H9 (cell line): ENCODE results near the gene MEDAG. TPM values are rescaled to one million over a fixed set of nuclear protein-coding genes. Genes with fewer than 3 reads are reported as not detected.

Experiments used
- DNase-seq: peaks from one replicate; pipeline ENCODE4 v3.0.0-alpha.2; 2017
- H2AFZ ChIP-seq: one replicate; pipeline ENCODE4 v1.6.1; 2013; ENCODE audit warnings: mild to moderate bottlenecking, low read length, control low read depth, moderate library complexity
- H2AK5ac ChIP-seq: 2 replicates; pipeline ENCODE4 v1.6.1; 2013; ENCODE audit warnings: low read length, control low read depth, mixed read lengths; ENCODE audit not compliant: insufficient read length
- H2BK120ac ChIP-seq: one replicate; pipeline ENCODE4 v1.6.1; 2013; ENCODE audit warnings: low read depth, mild to moderate bottlenecking, low read length, control low read depth, inconsistent platforms; ENCODE audit not compliant: poor library complexity, severe bottlenecking
- H2BK12ac ChIP-seq: 2 replicates; pipeline ENCODE4 v1.6.1; 2013; ENCODE audit warnings: low read length, control low read depth, mixed read lengths, low read depth; ENCODE audit not compliant: insufficient read length
- H2BK15ac ChIP-seq: 2 replicates; pipeline ENCODE4 v1.6.1; 2013; ENCODE audit warnings: low read depth, low read length, control low read depth
- H2BK20ac ChIP-seq: one replicate; pipeline ENCODE4 v1.6.1; 2013; ENCODE audit warnings: low read depth, mild to moderate bottlenecking, low read length, control low read depth, inconsistent platforms; ENCODE audit not compliant: poor library complexity, severe bottlenecking
- H2BK5ac ChIP-seq: 2 replicates; pipeline ENCODE4 v1.6.1; 2013; ENCODE audit warnings: low read length, control low read depth, mixed read lengths; ENCODE audit not compliant: insufficient read length
- H3K14ac ChIP-seq: 2 replicates; pipeline ENCODE4 v1.6.1; 2013; ENCODE audit warnings: low read length, control low read depth; ENCODE audit not compliant: insufficient read depth
- H3K18ac ChIP-seq: 2 replicates; pipeline ENCODE4 v1.6.1; 2013; ENCODE audit warnings: low read depth, mild to moderate bottlenecking, mixed read lengths, low read length, control low read depth; ENCODE audit not compliant: insufficient read length
- H3K23ac ChIP-seq: 2 replicates; pipeline ENCODE4 v1.6.1; 2013; ENCODE audit warnings: low read length, control low read depth, mixed read lengths, low read depth; ENCODE audit not compliant: insufficient read length
- H3K23me2 ChIP-seq: 2 replicates; pipeline ENCODE4 v1.6.1; 2013; ENCODE audit warnings: low read depth, mild to moderate bottlenecking, mixed read lengths, low read length, control low read depth; ENCODE audit not compliant: insufficient read length, poor library complexity, severe bottlenecking
- H3K27ac ChIP-seq: 2 replicates; pipeline ENCODE4 v1.5.1; 2013; ENCODE audit warnings: low read length, control low read depth, mixed read lengths, low read depth; ENCODE audit not compliant: insufficient read length
- H3K27me3 ChIP-seq: 2 replicates; pipeline ENCODE4 v1.6.1; 2013; ENCODE audit warnings: low read length, control low read depth, inconsistent platforms; ENCODE audit not compliant: insufficient read depth
- H3K4ac ChIP-seq: 2 replicates; pipeline ENCODE4 v1.6.1; 2013; ENCODE audit warnings: low read depth, mild to moderate bottlenecking, control low read depth, inconsistent platforms, low read length, moderate library complexity
- H3K4me1 ChIP-seq: 2 replicates; pipeline ENCODE4 v1.6.1; 2013; ENCODE audit warnings: low read length, control low read depth, inconsistent platforms; ENCODE audit not compliant: insufficient read depth
- H3K4me2 ChIP-seq: 2 replicates; pipeline ENCODE4 v1.6.1; 2013; ENCODE audit warnings: low read length, control low read depth, mixed read lengths; ENCODE audit not compliant: insufficient read length, insufficient read depth
- H3K56ac ChIP-seq: 2 replicates; pipeline ENCODE4 v1.6.1; 2013; ENCODE audit warnings: low read depth, mild to moderate bottlenecking, mixed read lengths, low read length, control low read depth; ENCODE audit not compliant: insufficient read length
- H3K79me1 ChIP-seq: 2 replicates; pipeline ENCODE4 v1.6.1; 2013; ENCODE audit warnings: low read depth, mild to moderate bottlenecking, moderate library complexity, low read length, control low read depth, inconsistent platforms; ENCODE audit not compliant: insufficient read depth, poor library complexity, severe bottlenecking
- H3K79me2 ChIP-seq: 2 replicates; pipeline ENCODE4 v1.6.1; 2013; ENCODE audit warnings: low read length, control low read depth, inconsistent platforms; ENCODE audit not compliant: insufficient read depth
- H3K9ac ChIP-seq: 2 replicates; pipeline ENCODE4 v1.6.1; 2013; ENCODE audit warnings: low read length, control low read depth, mixed read lengths; ENCODE audit not compliant: insufficient read length; ENCODE audit errors: extremely low read depth
- H3K9me3 ChIP-seq: one replicate; pipeline ENCODE4 v1.6.1; 2013; ENCODE audit warnings: low read depth, low read length, inconsistent platforms; ENCODE audit not compliant: control insufficient read depth
- H3T11ph ChIP-seq: one replicate; pipeline ENCODE4 v1.6.1; 2013; ENCODE audit warnings: mild to moderate bottlenecking, low read length, control low read depth, inconsistent platforms
- H4K20me1 ChIP-seq: one replicate; pipeline ENCODE4 v1.6.1; 2013; ENCODE audit not compliant: control insufficient read depth, insufficient read length, insufficient read depth
- H4K5ac ChIP-seq: 2 replicates; pipeline ENCODE4 v1.6.1; 2013; ENCODE audit warnings: low read depth, mild to moderate bottlenecking, mixed read lengths, low read length, control low read depth; ENCODE audit not compliant: insufficient read length
- H4K8ac ChIP-seq: replicated peaks from 2 replicates; pipeline ENCODE4 v1.6.1; 2013; ENCODE audit warnings: low read length, control low read depth, mixed read lengths, low read depth; ENCODE audit not compliant: insufficient read length
- H4K91ac ChIP-seq: 2 replicates; pipeline ENCODE4 v1.6.1; 2013; ENCODE audit warnings: low read depth, mild to moderate bottlenecking, moderate library complexity, mixed read lengths, low read length, control low read depth; ENCODE audit not compliant: insufficient read length
- H3K27ac Mint-ChIP-seq, 3 experiments: 2 replicates in 2 of 3; 3 replicates in 1 of 3; pipeline ENCODE4 v1.8.0; 2020 to 2021; ENCODE audit warnings: mixed read lengths in 3 of 3, mild to moderate bottlenecking in 1 of 3, moderate library complexity in 1 of 3
- H3K27me3 Mint-ChIP-seq: 2 replicates; pipeline ENCODE4 v1.8.0; 2021; ENCODE audit warnings: low read depth, mild to moderate bottlenecking, moderate library complexity, mixed read lengths
- H3K36me3 Mint-ChIP-seq, 3 experiments: 2 replicates in 2 of 3; 3 replicates in 1 of 3; pipeline ENCODE4 v1.8.0; 2020 to 2021; ENCODE audit warnings: low read depth in 3 of 3, mixed read lengths in 3 of 3; ENCODE audit not compliant: insufficient read depth in 1 of 3
- H3K4me1 Mint-ChIP-seq, 2 experiments: 2 replicates each; pipeline ENCODE4 v1.8.0; 2020; ENCODE audit warnings: mixed read lengths in 2 of 2
- H3K4me3 Mint-ChIP-seq, 2 experiments: 2 replicates in 1 of 2; 3 replicates in 1 of 2; pipeline ENCODE4 v1.8.0; 2020 to 2021; ENCODE audit warnings: mild to moderate bottlenecking in 2 of 2, mixed read lengths in 2 of 2, moderate library complexity in 1 of 2
- H3K9me3 Mint-ChIP-seq, 2 experiments: 2 replicates in 1 of 2; 3 replicates in 1 of 2; pipeline ENCODE4 v1.8.0; 2020; ENCODE audit warnings: mild to moderate bottlenecking in 2 of 2, mixed read lengths in 2 of 2, moderate library complexity in 1 of 2
- WGBS: extraction: QIAGEN DNeasy Blood & Tissue Kit; methylation state at CpG from one replicate; pipeline ENCODE4 v1.1.7; 2013; ENCODE audit warnings: missing lambda C conversion rate, low lambda C conversion rate, mixed read lengths; ENCODE audit not compliant: insufficient read length; ENCODE audit errors: extremely low coverage; 5-methylcytosine and 5-hydroxymethylcytosine counted together
- total RNA-seq: library from RNA; stranded (reverse); gene quantifications from 2 replicates; pipeline ENCODE4 v1.2.1, GENCODE V29; 2021
- TF ChIP-seq, protein P1 (sequence below): fragments of 200-600 bp; sonication (generic); conservative IDR thresholded peaks from 3 replicates; pipeline ENCODE4 v1.8.0; 2021; ENCODE audit warnings: antibody characterized with exemption, mild to moderate bottlenecking

MEDAG gene
- total RNA-seq, 1 experiment from 2014 or later = 0.87 TPM

DNA sequence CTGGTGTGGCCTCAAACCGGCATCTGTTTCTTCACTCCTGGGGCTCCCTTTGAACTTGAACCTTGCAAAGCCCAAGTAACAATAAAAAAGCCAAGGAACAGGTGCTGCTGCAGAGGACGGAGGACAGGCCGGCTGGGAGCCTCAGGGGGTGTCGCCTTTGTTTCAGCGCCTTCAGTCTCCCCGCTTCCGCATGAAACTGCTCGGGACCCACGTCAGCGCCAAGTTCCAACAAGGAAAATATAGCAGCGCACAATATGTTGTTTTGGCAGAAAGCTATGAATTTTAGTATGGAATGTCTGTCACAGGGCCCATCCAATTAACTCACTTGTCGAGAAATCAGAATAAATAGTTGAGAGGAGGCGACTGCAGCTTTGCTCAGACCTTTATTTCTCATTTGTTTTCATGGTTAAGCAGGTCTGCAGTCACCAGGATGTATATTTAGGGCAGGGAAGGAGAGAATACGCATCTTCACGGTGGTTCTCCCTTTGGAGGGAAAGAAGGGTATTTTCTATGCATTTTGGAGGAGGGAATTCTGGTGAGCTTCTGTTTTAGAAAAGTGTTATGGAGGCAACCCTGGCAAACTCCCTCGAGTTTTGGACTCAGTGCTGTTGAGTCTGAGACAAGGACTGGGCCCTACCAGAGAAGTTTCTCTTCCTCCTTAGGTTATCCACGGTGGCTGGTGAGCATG lies 34.3 kb upstream of the MEDAG start:
- Histone ChIP-seq H3K4me2 (no peak overlapping the region), H2AFZ (no peak overlapping the region)

More for the DNA sequence above, 34.3 kb upstream of the MEDAG start:
- Histone ChIP-seq H3K79me1 (no peaks in the 10 kb centered on the region), H3K27me3 (no peaks in the 10 kb centered on the region; the same call in 1 of the 2 replicates), H4K20me1 (no peaks in the 10 kb centered on the region), H3T11ph (no peak overlapping the region), H3K4ac (no peak overlapping the region), H4K5ac (no peak overlapping the region), H3K79me2 (no peaks in the 10 kb centered on the region), H2BK120ac (no peak overlapping the region), H4K91ac (no peak overlapping the region), H2BK20ac (no peak overlapping the region), H3K4me1 (no peaks in the 10 kb centered on the region; the same call in none of the 2 replicates), H3K9me3 (no peaks in the 10 kb centered on the region), H2BK5ac (no peak overlapping the region), H3K23ac (no peak overlapping the region), H3K23me2 (no peaks in the 10 kb centered on the region), H3K18ac (no peak overlapping the region), H2BK12ac (no peak overlapping the region), H3K9ac (no peak overlapping the region), H2BK15ac (no peak overlapping the region), H3K27ac (no peak overlapping the region), H2AK5ac (no peak overlapping the region), H3K14ac (peak overlapping the region; percentile 56; the same call in 1 of the 2 replicates), H3K56ac (no peak overlapping the region), H4K8ac (no peak overlapping the region)
- Mint-ChIP-seq H3K27me3 (peaks cover 7% of the 10 kb centered on the region), H3K36me3 (peaks cover 0 to 6% (median 0%) of the 10 kb centered on the region in 3 experiments; a peak in 2 of 7 replicates), H3K9me3 (no peaks in the 10 kb centered on the region), H3K4me3 (no peak overlapping the region), H3K4me1 (peaks cover 38 to 58% of the 10 kb centered on the region in 2 experiments), H3K27ac (peak overlapping the region in 1 of 3 experiments; percentile 27; a peak in 2 of 7 replicates)
- DNase-seq = no peak
- TF ChIP-seq, protein P1, sequence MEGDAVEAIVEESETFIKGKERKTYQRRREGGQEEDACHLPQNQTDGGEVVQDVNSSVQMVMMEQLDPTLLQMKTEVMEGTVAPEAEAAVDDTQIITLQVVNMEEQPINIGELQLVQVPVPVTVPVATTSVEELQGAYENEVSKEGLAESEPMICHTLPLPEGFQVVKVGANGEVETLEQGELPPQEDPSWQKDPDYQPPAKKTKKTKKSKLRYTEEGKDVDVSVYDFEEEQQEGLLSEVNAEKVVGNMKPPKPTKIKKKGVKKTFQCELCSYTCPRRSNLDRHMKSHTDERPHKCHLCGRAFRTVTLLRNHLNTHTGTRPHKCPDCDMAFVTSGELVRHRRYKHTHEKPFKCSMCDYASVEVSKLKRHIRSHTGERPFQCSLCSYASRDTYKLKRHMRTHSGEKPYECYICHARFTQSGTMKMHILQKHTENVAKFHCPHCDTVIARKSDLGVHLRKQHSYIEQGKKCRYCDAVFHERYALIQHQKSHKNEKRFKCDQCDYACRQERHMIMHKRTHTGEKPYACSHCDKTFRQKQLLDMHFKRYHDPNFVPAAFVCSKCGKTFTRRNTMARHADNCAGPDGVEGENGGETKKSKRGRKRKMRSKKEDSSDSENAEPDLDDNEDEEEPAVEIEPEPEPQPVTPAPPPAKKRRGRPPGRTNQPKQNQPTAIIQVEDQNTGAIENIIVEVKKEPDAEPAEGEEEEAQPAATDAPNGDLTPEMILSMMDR = no peak
- no CpG with 5 or more reads among the region's 17 CpGs for WGBS
